HUDEP-2 (cell line): ENCODE data around the gene TXNL4A.
"Not testable (repeated sequence)": the region's sequence is repeated elsewhere in the genome, so short reads cannot be mapped to it uniquely, and the experiment has no call there.

Experiments
- DNase-seq, 76 experiments: peaks; one replicate each; lab custom pipeline; 2025; ENCODE audit not compliant: unreplicated experiment in 76 of 76; lab: John Stamatoyannopoulos, UW

Gene TXNL4A

DNA sequence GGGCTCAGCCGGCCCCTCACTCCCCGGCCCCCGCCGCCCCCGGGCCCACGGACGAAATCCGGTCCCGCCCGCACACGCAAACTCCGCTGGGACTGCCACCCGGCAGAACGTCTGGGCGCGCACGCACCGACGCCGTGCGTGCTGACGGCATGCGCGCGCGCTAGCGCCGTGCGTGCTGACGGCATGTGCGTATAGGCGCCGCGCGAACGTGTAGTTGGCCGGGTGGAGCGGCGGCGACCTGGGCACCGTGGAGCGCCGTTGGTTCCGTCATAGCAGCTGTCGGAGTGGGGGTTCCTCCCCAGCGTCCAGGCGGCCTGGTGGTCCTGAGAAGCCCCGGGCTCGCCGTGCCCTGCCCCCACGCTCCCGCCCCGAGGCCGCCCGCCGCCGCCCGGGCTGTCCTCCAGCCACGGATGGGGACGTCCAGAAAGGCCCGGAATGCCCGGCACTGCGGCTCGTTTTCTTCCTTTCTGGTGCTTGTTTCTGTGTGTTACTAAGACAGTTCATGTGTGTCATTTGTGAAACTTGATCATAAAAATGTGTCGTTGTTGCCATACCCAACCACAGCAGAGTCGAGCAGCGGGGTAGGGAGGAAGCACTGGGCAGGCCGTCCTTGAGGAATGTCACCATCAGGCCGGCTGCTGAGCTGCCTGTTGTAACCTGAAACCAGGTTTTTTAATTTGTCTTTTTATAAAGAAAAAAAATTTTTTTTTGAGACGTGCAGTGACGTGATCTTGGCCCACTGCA lies at the start of gene TXNL4A:
TSS of gene TXNL4A (minus strand) at position 113 of the 744 bp plus-strand sequence. CDS start 171 bp downstream, outside the sequence.
- peak in 72 of 76 experiments; percentile 26 to 91 (median 72) for DNase-seq

DNA sequence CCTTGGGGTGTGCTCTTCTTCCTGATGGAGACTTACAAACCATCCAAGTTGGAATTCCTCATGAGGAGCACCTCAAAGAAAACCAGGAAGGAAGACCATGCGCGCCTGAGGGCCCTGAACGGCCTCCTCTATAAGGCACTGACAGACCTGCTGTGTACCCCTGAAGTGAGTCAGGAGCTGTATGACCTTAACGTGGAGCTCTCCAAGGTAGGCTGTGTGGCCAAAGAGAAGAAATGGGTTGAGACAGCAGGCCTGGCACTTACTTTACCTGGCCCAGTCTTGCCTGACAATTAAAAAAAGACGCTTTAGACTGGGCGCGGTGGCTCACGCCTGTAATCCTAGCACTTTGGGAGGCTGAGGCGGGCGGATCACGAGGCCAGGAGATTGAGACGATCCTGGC lies 48.9 kb upstream of the TXNL4A start:
- no peak for DNase-seq

GRCh38 chr18:80035997-80036396 lies 47.6 kb upstream of the TXNL4A start:
- no peak for DNase-seq

- peak in 2 of 76 experiments; percentile 21 to 22 for DNase-seq
Observed at GRCh38 chr18:80034852-80035406, 46.6 kb upstream of the TXNL4A start.

- DNase-seq: peak; percentile 61 to 100 (median 99)
Observed at GRCh38 chr18:80034068-80034851, 45.9 kb upstream of the TXNL4A start, which contains the start of gene RBFA. Gene RBFA (plus strand): TSS chr18:80034434. CDS start chr18:80034496, 62 bp downstream.

DNA sequence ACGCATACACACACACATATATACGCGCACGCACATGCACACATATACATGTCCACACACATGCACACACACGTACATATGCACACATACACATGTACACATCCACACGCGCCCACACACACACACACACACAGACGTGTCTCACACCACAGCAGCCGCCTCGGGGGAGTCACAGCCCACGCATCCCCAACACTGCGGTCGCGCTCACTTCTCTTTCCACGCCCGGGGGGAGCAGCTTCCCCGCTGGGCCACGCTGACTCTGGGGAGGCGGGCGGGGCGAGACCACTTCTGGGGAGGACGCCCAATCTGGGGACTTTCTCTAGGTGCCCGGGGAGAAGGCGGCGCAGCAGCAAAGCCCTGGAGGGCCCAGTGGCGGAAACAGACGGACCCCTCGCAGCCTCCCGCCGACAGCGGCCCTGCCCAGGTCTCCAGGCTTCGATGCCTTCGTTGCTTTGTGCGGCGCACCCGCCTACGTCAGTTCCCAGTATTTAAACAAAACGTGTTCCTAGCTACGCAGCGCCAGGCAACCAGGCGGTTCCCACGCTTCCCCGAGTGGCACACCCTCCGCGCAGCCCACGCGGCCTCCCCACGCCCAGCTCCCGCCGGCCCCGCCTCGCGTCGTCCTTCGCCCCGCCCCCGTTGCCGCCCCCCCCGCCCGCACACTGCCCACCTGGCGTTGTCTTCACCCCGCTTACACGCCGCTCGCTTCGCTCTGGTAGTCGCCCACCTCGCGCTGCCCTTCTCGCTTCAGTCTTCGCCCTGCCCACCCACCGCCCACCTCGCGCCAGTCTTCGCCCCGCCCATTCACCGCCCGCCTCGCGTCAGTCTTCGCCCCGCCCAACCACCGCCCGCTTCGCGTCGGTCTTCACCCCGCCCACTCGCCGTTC lies 45.1 kb upstream of the TXNL4A start:
- peak in 13 of 76 experiments; percentile 28 to 99 (median 76) for DNase-seq

DNA sequence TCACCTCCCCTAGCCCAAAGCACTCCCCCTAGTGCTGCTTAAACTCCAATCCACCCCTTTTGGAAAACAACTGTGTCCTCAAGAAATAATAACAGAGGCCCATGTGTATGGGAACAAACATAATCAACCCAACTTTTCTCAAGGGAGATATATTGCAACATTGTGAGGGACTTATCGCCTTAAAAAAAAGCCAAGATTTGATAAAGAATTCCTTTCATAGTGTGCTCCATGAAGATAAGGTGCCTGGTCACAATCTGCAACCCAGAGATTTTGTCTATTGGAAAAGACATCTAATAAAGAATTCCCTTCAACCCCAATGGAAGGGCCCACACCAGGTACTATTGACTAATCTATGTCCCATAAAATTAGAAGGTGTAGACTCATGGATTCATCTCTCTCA lies 41.3 kb upstream of the TXNL4A start:
- peak in 10 of 76 experiments; percentile 5 to 57 (median 36) for DNase-seq

DNA sequence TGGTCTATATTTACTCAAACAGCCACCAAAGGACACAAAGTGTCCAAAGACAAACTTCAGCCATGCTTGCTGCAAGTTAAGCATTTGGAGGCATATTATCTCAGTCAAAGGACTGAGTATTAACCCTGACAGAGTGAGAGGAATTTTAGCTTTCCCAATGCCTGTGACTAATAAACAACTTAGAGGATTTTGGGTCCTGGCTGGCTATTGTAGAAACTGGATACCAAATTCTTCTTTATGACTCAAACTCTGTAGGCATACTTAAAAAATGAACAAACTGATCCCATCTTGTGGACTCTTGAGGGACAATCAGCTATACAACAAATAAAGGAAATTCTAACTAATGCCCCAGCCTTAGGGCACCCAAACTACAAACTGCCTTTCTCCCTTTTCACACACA lies 39.4 kb upstream of the TXNL4A start:
- not testable (repeated sequence) for DNase-seq

- no peak for DNase-seq
Observed at GRCh38 chr18:80026363-80026762, 38.0 kb upstream of the TXNL4A start.

GRCh38 chr18:80023173-80023572 lies 34.8 kb upstream of the TXNL4A start:
- peak in 31 of 76 experiments; percentile 2 to 56 (median 23) for DNase-seq

- peak in 4 of 76 experiments; percentile 8 to 18 (median 16) for DNase-seq
Observed at GRCh38 chr18:80022613-80023012, 34.2 kb upstream of the TXNL4A start.

DNA sequence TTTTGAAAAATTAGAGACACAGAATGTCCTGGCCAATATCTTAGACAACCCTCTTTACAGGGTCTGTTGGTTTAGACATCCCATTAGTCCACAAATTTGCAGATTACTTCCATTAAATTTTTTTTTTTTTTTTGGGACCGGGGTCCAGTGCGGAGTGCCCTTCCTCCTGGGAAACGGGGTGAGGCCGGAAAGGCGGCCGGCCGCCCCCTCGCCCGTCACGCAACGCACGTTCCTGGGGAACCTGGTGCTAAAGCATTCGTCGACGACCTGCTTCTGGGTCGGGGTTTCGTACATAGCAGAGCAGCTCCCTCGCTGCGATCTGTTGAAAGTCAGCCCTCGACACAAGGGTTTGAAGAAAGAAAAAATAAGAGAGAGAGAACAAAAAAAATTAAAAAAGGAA lies 24.4 kb upstream of the TXNL4A start:
- DNase-seq: no peak

GRCh38 chr18:80011496-80012137 lies 23.3 kb upstream of the TXNL4A start:
- not testable (repeated sequence) for DNase-seq

- DNase-seq: no peak
Observed at GRCh38 chr18:80010551-80010906, 22.2 kb upstream of the TXNL4A start.

DNA sequence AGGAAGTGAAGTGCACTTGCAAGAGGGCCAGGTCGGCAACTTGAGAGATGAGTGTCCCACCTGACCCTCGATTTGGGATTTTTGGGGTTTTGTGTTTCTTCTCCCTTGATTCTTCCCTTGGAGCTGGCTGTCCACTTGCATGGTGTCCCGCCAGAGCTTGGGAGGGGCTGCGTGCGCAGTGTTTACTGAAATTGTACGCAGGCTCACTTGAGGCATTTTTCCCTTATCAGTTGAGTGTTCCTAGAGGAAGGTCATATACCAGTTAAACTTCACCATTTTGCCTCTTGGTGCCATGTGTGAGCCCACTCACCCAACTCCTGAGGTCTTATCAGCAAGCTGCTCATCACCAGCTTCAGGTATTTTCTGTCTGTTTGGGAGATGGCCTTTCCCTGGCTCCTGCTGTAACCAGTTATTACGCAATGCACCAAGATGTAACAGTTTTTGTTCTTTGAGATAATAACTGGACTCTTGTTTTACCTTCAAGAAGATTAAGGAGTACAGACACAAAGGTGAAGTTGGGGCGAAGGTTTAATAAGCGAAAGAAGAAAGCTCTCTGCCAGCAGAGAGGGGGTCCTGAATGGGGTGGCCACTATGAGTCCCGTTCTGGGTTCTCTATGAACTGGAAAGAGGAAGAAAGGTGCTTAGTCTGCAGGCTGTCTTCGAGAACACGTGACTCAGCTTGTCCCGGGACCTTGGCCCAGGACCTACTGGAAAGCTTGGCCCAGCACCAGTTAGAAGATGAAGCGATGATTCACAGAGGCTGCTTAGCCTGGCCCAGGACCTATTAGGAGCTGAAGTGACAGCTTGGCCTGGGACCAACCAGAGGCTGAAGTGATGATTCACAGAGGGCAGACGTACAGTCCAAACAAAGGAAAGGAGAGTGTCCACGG lies 21.5 kb upstream of the TXNL4A start:
- DNase-seq: peak in 19 of 76 experiments; percentile 2 to 70 (median 30)

GRCh38 chr18:80006724-80007123 lies 18.4 kb upstream of the TXNL4A start:
- no peak for DNase-seq

DNA sequence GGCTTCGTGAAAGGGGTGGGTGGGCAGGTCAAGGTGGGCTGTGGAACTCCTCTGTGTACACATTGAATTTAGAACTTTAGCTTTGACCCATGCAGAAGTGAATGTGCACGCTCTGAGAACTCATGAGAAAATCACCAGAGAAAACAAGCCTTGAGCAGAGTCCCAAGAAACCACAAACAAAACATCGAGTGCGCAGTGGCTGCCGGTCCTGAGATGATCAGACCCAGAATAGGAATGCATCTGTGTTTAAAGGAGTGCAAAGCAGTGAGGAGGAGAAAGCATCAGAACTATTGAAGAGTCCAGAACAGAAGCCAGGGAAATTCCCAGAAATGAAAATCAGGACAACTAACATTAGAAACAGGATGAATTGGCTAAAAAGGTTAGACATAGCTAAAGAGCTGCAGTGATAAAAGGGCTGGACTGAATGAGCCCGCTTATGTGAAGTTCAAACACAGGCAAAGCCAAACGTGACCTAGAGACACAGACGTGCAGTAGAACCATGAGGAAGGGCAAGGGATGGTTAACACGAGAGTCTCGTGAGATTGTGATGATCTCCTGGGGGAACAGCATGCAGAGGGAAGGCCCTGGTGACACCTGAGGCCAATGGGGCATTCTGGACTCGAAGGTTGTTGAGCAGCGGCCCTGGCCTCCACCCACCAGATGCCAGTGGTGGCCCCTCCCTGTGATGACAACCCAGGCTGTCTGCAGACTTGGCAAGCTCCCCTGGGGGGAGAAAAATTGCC lies 16.4 kb upstream of the TXNL4A start:
- no peak for DNase-seq

- DNase-seq: no peak
Observed at GRCh38 chr18:80002468-80002867, 14.1 kb upstream of the TXNL4A start.
